ENCODE results near the gene TES. TPM values are rescaled to one million over a fixed set of nuclear protein-coding genes. Genes with fewer than 3 reads are reported as not detected.

TES gene
- total and polyA plus RNA-seq, 11 donors, result 10.3 to 66.9 (median 22.8) TPM

GRCh38 chr7:116298576-116298975 is 88.2 kb downstream of the TES start:
- H3K36me3 ChIP-seq, result no peaks in the 10 kb centered on the region
- TF ChIP-seq POLR2A (IDR thresholded peaks at IDR 0.05) (no peak), CTCF (IDR thresholded peaks at IDR 0.05) (no peak)
- intact Hi-C loops (cut with DNase I), result no loop called here
- no peak overlapping the region for H3K4me3 ChIP-seq
- WGBS, 4 donors, result 92 to 98% (median 97%) methylated on average over 3 of the region's 3 CpGs
- H3K9me3 ChIP-seq, result peaks cover 0 to 11% (median 0%) of the 10 kb centered on the region in 12 donors
- H3K27ac ChIP-seq, result no peak overlapping the region
- no peaks in the 10 kb centered on the region for H3K27me3 ChIP-seq
- no peaks in the 10 kb centered on the region for H3K4me1 ChIP-seq
- DNase-seq (no peak), ATAC-seq (no peak)

- H3K27me3 ChIP-seq, result no peaks in the 10 kb centered on the region
- H3K4me1 ChIP-seq, result no peaks in the 10 kb centered on the region
- WGBS, 4 donors, result 77 to 91% (median 84%) methylated on average over 5 of the region's 5 CpGs
- no peak for DNase-seq
- H3K9me3 ChIP-seq, result no peaks in the 10 kb centered on the region
- peak overlapping the region in 1 of 12 donors; percentile 3 for H3K27ac ChIP-seq
- ATAC-seq, result no peak
- intact Hi-C loops (cut with DNase I), result no loop called here
- no peak for TF ChIP-seq POLR2A (IDR thresholded peaks at IDR 0.05)
- no peak for TF ChIP-seq CTCF (IDR thresholded peaks at IDR 0.05)
- no peaks in the 10 kb centered on the region for H3K36me3 ChIP-seq
- no peak overlapping the region for H3K4me3 ChIP-seq
These were observed 95.4 kb downstream of the TES start for GRCh38 chr7:116305485-116306408.

GRCh38 chr7:116306409-116307048 is 96.2 kb downstream of the TES start:
- intact Hi-C loops (cut with DNase I), result no loop called here
- ATAC-seq (no peak), DNase-seq (no peak)
- Histone ChIP-seq H3K4me3 (no peak overlapping the region), H3K27ac (peak overlapping the region in 1 of 12 donors; percentile 3), H3K4me1 (no peaks in the 10 kb centered on the region), H3K27me3 (no peaks in the 10 kb centered on the region), H3K9me3 (no peaks in the 10 kb centered on the region), H3K36me3 (no peaks in the 10 kb centered on the region)
- 70 to 96% (median 93%) methylated on average over 2 of the region's 2 CpGs for WGBS, 4 donors
- TF ChIP-seq CTCF (IDR thresholded peaks at IDR 0.05) (no peak), POLR2A (IDR thresholded peaks at IDR 0.05) (no peak)

GRCh38 chr7:116307253-116307652 is 96.9 kb downstream of the TES start:
- Histone ChIP-seq H3K27ac (no peak overlapping the region), H3K9me3 (no peaks in the 10 kb centered on the region), H3K36me3 (no peaks in the 10 kb centered on the region), H3K4me1 (no peaks in the 10 kb centered on the region), H3K27me3 (no peaks in the 10 kb centered on the region), H3K4me3 (no peak overlapping the region)
- TF ChIP-seq CTCF (IDR thresholded peaks at IDR 0.05), result no peak
- DNase-seq (no peak), ATAC-seq (no peak)
- intact Hi-C loops (cut with DNase I), result no loop called here

Data from heart left ventricle (tissue), 16 donors.